Cardiac septum (tissue), 1 donor: ENCODE results near the gene BNIP1. TPM values are rescaled to one million over a fixed set of nuclear protein-coding genes. Genes with fewer than 3 reads are reported as not detected.
A peak's percentile ranks its signal among the peaks of the same experiment; 100 is the strongest.
"Not testable (repeated sequence)": the region's sequence is repeated elsewhere in the genome, so short reads cannot be mapped to it uniquely, and the experiment has no call there.

ENCODE experiments used
- DNase-seq: peaks from one replicate; pipeline ENCODE4 v3.0.0-alpha.2; 2020; ENCODE audit warnings: low spot score
- intact Hi-C: fragments of 100-400 bp; cut with DNase I; formaldehyde crosslinking; loops from one replicate; pipeline ENCODE4 v1.14.0; 2022
- long read RNA-seq: library from polyadenylated mRNA; unstranded; transcript quantifications from one replicate; pipeline ENCODE4 v2.0.0, GENCODE V29; 2021
- total RNA-seq: library from RNA; stranded (reverse); fragmentation: NEBNext Ultra II Directional; extraction: Animal tissue kit (Norgen Biotek cat#: 25700); gene quantifications from one replicate; pipeline ENCODE4 v1.2.1, GENCODE V29; 2021
- donor health status: DM: no; HTN: no; CAD: no.

Gene BNIP1
- total RNA-seq: 11.1 TPM
- long read RNA-seq, transcript BNIP1-202 (6 exons, 1,184 nt): major isoform, 17 of 21 reads
- long read RNA-seq, partial matches to known transcripts: 0 of 21 reads
- long read RNA-seq, other reads (novel, unspliced or antisense): 4 of 21 reads

GRCh38 chr5:173144200-173145176 lies at the start of gene BNIP1:
BNIP1 (plus strand) TSS chr5:173144531; CDS start chr5:173144546, 15 bp downstream.
- intact Hi-C loops: loop anchor here (5.0 to 10.0 kb wide), 2 partner anchors 162 to 430 kb away; partner anchors contain the start of gene ATP6V0E1

GRCh38 chr5:173098787-173099186 lies 45.5 kb upstream of the BNIP1 start:
- intact Hi-C loops: no loop called here
- no peak for DNase-seq

More at GRCh38 chr5:173144200-173145176, at the start of gene BNIP1:
- peak; percentile 95 for DNase-seq

GRCh38 chr5:173099461-173099860 lies 44.9 kb upstream of the BNIP1 start:
- DNase-seq: no peak
- intact Hi-C loops: no loop called here

GRCh38 chr5:173101245-173101644 lies 43.1 kb upstream of the BNIP1 start:
- no peak for DNase-seq
- intact Hi-C loops: no loop called here

GRCh38 chr5:173103411-173103810 lies 40.9 kb upstream of the BNIP1 start:
- intact Hi-C loops: no loop called here
- DNase-seq: no peak

DNA sequence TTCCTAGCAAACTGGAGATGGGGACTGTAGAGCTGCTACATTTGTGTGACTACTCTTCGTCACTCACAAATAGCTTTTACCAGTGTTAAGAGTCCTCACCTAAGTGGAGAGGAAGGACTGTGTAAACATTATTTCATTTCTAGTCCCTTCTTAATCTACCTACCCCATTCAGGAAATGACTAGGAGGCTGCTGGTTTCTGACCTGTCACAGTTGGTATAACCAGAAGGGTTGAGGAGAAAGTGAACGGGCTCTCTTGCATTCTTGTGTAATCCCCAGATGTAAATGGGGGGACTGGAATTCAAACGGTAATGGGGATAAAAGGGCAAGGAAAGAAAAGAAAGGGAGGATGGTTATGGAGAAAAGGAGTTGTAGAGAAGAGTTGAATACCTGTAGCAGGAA lies 35.4 kb upstream of the BNIP1 start:
- intact Hi-C loops: no loop called here
- no peak for DNase-seq

DNA sequence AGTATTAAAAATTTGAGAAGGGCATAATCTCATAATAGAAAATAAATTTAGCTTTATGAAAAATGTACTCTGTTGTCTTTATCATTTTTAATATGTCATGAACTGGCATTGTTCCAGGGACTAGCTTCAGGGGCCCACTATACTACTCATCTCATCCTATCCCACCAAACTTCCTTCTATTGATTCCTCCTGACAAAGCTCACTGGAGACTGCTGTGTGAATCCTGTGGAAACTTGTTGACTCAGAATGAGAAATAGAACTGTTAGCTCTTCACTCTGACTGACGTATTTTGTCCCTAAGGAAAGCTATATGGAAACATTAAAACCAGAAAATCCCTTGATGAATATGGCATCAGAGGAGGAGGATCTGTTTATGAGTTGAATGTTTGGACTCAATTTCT lies 29.8 kb upstream of the BNIP1 start:
- no peak for DNase-seq
- intact Hi-C loops: no loop called here

- intact Hi-C loops: no loop called here
- no peak for DNase-seq
Measured at GRCh38 chr5:173119719-173120118, 24.6 kb upstream of the BNIP1 start.

GRCh38 chr5:173123416-173123815 lies 20.9 kb upstream of the BNIP1 start:
- DNase-seq: no peak
- intact Hi-C loops: no loop called here

GRCh38 chr5:173132166-173132565 lies 12.2 kb upstream of the BNIP1 start:
- DNase-seq, intact Hi-C loops: not testable (repeated sequence)

DNA sequence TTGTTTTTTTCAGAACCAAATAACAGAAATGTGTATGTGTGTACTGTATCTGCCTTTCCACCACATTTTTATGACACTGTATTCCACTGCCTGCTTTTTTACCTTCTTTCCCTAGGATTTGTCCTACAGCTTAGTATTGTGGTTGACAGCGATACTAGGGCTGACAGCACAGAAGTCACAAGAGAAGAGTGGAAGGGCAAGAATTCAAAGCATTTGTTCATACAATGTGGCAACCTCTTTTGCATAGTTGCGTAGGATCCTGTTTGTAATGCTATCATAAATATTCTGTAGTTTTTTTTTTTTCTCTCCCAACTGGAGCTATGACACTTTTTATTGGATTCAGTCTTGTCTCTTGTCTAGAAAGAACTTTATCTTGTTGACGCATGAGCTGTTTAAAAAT lies 5.6 kb upstream of the BNIP1 start:
- DNase-seq: no peak
- intact Hi-C loops: no loop called here

DNA sequence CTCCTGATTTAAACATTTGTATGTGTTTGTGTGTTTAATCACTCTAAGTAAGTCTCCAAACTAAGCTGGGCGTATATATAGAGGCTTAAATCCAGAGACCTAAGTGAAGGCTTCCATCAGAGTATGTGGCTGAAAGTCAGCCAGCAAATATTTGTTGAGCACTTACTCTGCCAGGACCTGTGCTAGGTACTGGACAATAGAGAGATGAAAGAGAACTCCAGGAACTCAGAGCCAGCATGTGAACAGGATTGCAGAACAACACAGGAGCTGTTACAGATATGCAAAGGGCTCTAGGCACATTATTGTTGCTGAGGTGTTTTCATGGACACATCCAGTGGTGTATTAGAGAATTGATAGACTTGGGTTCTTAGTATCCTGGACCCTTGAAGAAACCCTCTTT lies 4.7 kb upstream of the BNIP1 start:
- no peak for DNase-seq
- intact Hi-C loops: loop anchor here (5.0 to 10.0 kb wide), 2 partner anchors 157 to 425 kb away; partner anchors contain the start of gene ATP6V0E1

DNA sequence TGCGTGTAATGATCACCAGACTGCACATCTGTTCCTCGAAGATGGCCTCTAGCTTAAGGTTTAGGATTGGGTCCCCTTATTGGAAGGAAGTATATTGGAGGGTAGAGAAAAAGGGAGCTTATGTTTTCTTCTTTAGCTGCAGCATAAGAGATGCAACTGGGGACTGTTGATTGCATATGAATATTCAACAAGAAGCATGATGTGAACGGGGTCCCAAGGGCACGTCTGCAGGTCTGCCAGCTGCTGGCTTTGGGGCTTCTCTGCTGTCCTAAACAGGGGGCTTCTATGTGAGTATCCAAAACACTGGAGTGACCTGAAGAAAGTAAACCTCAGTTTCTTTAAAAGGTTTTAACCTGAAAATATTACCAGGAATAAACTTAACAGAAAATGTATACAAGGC lies 3.6 kb upstream of the BNIP1 start:
- intact Hi-C loops: loop anchor here (5.0 to 10.0 kb wide), 2 partner anchors 158 to 426 kb away; partner anchors contain the start of gene ATP6V0E1
- no peak for DNase-seq

- intact Hi-C loops: loop anchor here (5.0 to 10.0 kb wide), 2 partner anchors 161 to 429 kb away; partner anchors contain the start of gene ATP6V0E1
- DNase-seq: no peak
Measured at GRCh38 chr5:173143567-173143966, 764 bp upstream of the BNIP1 start.

- intact Hi-C loops: loop anchor here (10.0 kb wide), 1 partner anchor 434 kb away; no protein-coding TSS in a partner anchor
Measured at GRCh38 chr5:173148354-173148753, 4.0 kb downstream of the BNIP1 start.

GRCh38 chr5:173152547-173152946 lies 8.2 kb downstream of the BNIP1 start:
- no peak for DNase-seq
- intact Hi-C loops: no loop called here

More at GRCh38 chr5:173148354-173148753, 4.0 kb downstream of the BNIP1 start:
- no peak for DNase-seq

DNA sequence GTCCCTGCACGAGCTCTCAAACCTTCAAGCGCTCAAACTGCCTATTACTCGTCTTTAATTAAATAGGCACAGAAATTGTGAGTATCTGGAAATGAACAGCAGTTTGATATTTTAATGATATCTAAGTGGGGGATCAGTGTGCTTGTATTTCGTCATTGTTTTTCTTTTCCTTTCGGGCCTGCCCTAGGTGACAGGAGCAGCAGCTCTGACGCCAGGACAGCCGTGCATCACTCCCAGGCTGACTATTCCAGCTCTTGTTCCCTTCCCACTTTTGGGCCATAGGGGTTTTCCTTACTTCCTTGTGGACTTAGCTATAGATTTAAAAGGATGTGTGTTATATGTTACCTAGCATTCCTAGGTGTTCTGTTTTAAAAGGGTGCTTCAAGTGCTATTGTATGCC lies 9.5 kb downstream of the BNIP1 start:
- intact Hi-C loops: no loop called here
- DNase-seq: no peak

DNA sequence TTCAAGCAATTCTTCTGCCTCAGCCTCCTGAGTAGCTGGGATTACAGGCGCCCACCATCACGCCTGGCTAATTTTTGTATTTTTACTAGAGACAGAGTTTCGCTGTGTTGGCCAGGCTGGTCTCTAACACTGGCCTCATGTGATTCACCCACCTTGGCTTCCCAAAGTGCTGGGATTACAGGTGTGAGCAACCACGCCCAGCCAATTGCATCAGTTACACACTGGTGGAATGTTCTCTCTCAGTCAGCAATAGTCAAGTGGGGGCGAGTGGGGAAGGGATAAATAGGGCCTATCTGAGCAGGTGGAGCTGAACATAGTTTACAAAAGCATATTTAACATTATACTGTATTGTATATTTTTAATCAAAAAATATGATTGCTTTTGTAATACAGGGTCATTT lies 10.3 kb downstream of the BNIP1 start:
- intact Hi-C loops, DNase-seq: not testable (repeated sequence)

DNA sequence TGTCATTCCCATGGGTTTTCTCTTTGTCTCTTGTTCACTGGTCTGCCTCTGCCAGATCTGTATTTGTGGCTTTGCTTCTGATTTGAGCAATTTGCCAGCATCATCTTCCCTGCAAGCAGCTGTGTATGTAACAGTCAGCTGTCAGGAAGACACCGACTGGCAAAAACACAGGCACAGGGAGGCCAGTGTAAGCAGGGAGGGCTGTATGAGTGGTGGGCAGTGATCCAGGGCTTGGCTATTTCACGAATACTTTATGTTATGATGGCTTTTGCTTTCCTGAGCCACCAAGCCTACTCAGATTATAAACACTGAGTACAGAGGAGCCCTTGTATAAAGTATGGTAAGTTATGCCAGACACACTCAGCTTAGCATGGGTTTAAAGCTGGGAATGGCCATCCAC lies 11.6 kb downstream of the BNIP1 start:
- intact Hi-C loops: no loop called here
- no peak for DNase-seq

GRCh38 chr5:173158366-173158765 lies 14.0 kb downstream of the BNIP1 start:
- DNase-seq: no peak
- intact Hi-C loops: no loop called here

DNA sequence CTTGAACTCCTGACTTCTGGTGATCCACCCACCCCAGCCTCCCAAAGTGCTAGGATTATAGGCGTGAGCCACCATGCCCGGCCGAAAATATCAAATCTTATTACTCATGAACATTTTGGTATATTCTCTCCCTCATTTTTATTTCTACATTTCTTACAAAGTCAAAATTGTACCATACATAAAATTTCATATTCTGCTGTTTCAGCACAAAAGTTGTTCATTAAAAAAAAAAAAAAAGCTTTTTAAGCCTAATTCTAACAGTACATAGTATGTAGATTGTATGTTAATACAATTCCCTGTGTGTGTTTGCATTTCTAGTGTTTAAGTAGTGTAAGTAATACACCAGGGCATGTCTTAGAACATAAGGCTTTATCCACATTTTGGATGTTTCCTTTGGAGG lies 14.9 kb downstream of the BNIP1 start:
- intact Hi-C loops: no loop called here
- DNase-seq: no peak
